Measurements from ENCODE around the gene PKNOX2. TPM values are rescaled to one million over a fixed set of nuclear protein-coding genes. Genes with fewer than 3 reads are reported as not detected.

Gene PKNOX2
- total RNA-seq, 1 experiment from 2014 or later = not detected

- H3K9me3 Mint-ChIP-seq (ENCODE audit: low read depth, unreplicated experiment) = no peaks in the 10 kb centered on the region
- CTCF ChIA-PET = no interaction called here
- BruUV-seq (replicated peaks) = no TSS peak
Measured at GRCh38 chr11:125314276-125315078, 149.9 kb downstream of the PKNOX2 start.

GRCh38 chr11:125315079-125315740, 150.7 kb downstream of the PKNOX2 start:
- TF ChIP-seq CTCF (IDR thresholded peaks at IDR 0.05; ENCODE audit: unreplicated experiment) = no peak
- Mint-ChIP-seq H3K9me3 (ENCODE audit: low read depth, unreplicated experiment) (no peaks in the 10 kb centered on the region), H3K4me3 (ENCODE audit: low read depth, unreplicated experiment) (no peak overlapping the region), H3K4me1 (ENCODE audit: low read depth, unreplicated experiment) (no peaks in the 10 kb centered on the region), H3K27ac (ENCODE audit: unreplicated experiment) (no peak overlapping the region), H3K36me3 (ENCODE audit: insufficient read depth, unreplicated experiment) (no peaks in the 10 kb centered on the region), H3K27me3 (ENCODE audit: unreplicated experiment) (peaks cover 71% of the 10 kb centered on the region)
- DNase-seq = no peak
- no TSS peak for BruUV-seq (replicated peaks)
- intact Hi-C loops (cut with micrococcal nuclease; ENCODE audit: unreplicated experiment) = no loop called here
- CTCF ChIA-PET = no interaction called here

More at GRCh38 chr11:125314276-125315078, 149.9 kb downstream of the PKNOX2 start:
- Mint-ChIP-seq H3K36me3 (ENCODE audit: insufficient read depth, unreplicated experiment) (no peaks in the 10 kb centered on the region), H3K27me3 (ENCODE audit: unreplicated experiment) (peaks cover 71% of the 10 kb centered on the region), H3K27ac (ENCODE audit: unreplicated experiment) (no peak overlapping the region), H3K4me3 (ENCODE audit: low read depth, unreplicated experiment) (no peak overlapping the region), H3K4me1 (ENCODE audit: low read depth, unreplicated experiment) (no peaks in the 10 kb centered on the region)
- DNase-seq = no peak
- TF ChIP-seq CTCF (IDR thresholded peaks at IDR 0.05; ENCODE audit: unreplicated experiment) = no peak
- intact Hi-C loops (cut with micrococcal nuclease; ENCODE audit: unreplicated experiment) = no loop called here

- DNase-seq = no peak
- Mint-ChIP-seq H3K36me3 (ENCODE audit: insufficient read depth, unreplicated experiment) (no peaks in the 10 kb centered on the region), H3K27ac (ENCODE audit: unreplicated experiment) (no peak overlapping the region), H3K9me3 (ENCODE audit: low read depth, unreplicated experiment) (no peaks in the 10 kb centered on the region), H3K27me3 (ENCODE audit: unreplicated experiment) (peaks cover 71% of the 10 kb centered on the region), H3K4me1 (ENCODE audit: low read depth, unreplicated experiment) (no peaks in the 10 kb centered on the region), H3K4me3 (ENCODE audit: low read depth, unreplicated experiment) (no peak overlapping the region)
- CTCF ChIA-PET = no interaction called here
- no peak for TF ChIP-seq CTCF (IDR thresholded peaks at IDR 0.05; ENCODE audit: unreplicated experiment)
- intact Hi-C loops (cut with micrococcal nuclease; ENCODE audit: unreplicated experiment) = no loop called here
- no TSS peak for BruUV-seq (replicated peaks)
Measured at GRCh38 chr11:125317416-125317815, 152.9 kb downstream of the PKNOX2 start.

GRCh38 chr11:125319649-125320048, 155.1 kb downstream of the PKNOX2 start:
- no TSS peak for BruUV-seq (replicated peaks)
- H3K27me3 Mint-ChIP-seq (ENCODE audit: unreplicated experiment) = peaks cover 82% of the 10 kb centered on the region
- no peaks in the 10 kb centered on the region for H3K36me3 Mint-ChIP-seq (ENCODE audit: insufficient read depth, unreplicated experiment)
- intact Hi-C loops (cut with micrococcal nuclease; ENCODE audit: unreplicated experiment) = no loop called here
- no peak for DNase-seq
- H3K4me1 Mint-ChIP-seq (ENCODE audit: low read depth, unreplicated experiment) = no peaks in the 10 kb centered on the region
- no peak for TF ChIP-seq CTCF (IDR thresholded peaks at IDR 0.05; ENCODE audit: unreplicated experiment)
- CTCF ChIA-PET = no interaction called here
- H3K4me3 Mint-ChIP-seq (ENCODE audit: low read depth, unreplicated experiment) = no peak overlapping the region
- no peaks in the 10 kb centered on the region for H3K9me3 Mint-ChIP-seq (ENCODE audit: low read depth, unreplicated experiment)
- H3K27ac Mint-ChIP-seq (ENCODE audit: unreplicated experiment) = no peak overlapping the region
